ENCODE data around the gene TRMT112.

GRCh38 chr11:64314805-64315561 is 2.4 kb downstream of the TRMT112 start:
- TF ChIP-seq POLR2A (IDR thresholded peaks at IDR 0.05) = no peak
- TF ChIP-seq, protein P1, sequence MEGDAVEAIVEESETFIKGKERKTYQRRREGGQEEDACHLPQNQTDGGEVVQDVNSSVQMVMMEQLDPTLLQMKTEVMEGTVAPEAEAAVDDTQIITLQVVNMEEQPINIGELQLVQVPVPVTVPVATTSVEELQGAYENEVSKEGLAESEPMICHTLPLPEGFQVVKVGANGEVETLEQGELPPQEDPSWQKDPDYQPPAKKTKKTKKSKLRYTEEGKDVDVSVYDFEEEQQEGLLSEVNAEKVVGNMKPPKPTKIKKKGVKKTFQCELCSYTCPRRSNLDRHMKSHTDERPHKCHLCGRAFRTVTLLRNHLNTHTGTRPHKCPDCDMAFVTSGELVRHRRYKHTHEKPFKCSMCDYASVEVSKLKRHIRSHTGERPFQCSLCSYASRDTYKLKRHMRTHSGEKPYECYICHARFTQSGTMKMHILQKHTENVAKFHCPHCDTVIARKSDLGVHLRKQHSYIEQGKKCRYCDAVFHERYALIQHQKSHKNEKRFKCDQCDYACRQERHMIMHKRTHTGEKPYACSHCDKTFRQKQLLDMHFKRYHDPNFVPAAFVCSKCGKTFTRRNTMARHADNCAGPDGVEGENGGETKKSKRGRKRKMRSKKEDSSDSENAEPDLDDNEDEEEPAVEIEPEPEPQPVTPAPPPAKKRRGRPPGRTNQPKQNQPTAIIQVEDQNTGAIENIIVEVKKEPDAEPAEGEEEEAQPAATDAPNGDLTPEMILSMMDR (IDR thresholded peaks at IDR 0.05) = no peak

Data from body of pancreas (tissue), 4 donors.